Smooth muscle cell (in vitro differentiated cells): Measurements from ENCODE around the gene KLC1. TPM values are rescaled to one million over a fixed set of nuclear protein-coding genes. Genes with fewer than 3 reads are reported as not detected.
"Not testable (repeated sequence)": the region's sequence is repeated elsewhere in the genome, so short reads cannot be mapped to it uniquely, and the experiment has no call there.

ENCODE experiments used
- DNase-seq: peaks from one replicate; lab custom pipeline; 2025; ENCODE audit not compliant: unreplicated experiment; lab: John Stamatoyannopoulos, UW
- H2AFZ ChIP-seq: fragments of 200-600 bp; sonication (generic); 2 replicates; pipeline ENCODE4 v1.6.0; 2016; ENCODE audit warnings: antibody characterized with exemption, low read depth, mild to moderate bottlenecking
- H3F3A ChIP-seq: fragments of 200-600 bp; sonication (generic); 2 replicates; pipeline ENCODE4 v1.6.0; 2017; ENCODE audit warnings: antibody characterized with exemption, low read depth
- H3K27ac ChIP-seq: fragments of 200-600 bp; sonication (generic); 2 replicates; pipeline ENCODE4 v1.5.1; 2016; ENCODE audit warnings: low read depth, mild to moderate bottlenecking
- H3K27me3 ChIP-seq: fragments of 200-600 bp; sonication (generic); 2 replicates; pipeline ENCODE4 v1.6.1; 2016; ENCODE audit warnings: low read depth, mild to moderate bottlenecking
- H3K36me3 ChIP-seq: fragments of 200-600 bp; sonication (generic); 2 replicates; pipeline ENCODE4 v1.5.1; 2016; ENCODE audit warnings: low read depth
- H3K4me1 ChIP-seq: fragments of 200-600 bp; sonication (generic); 2 replicates; pipeline ENCODE4 v1.5.1; 2016; ENCODE audit warnings: low read depth
- H3K4me2 ChIP-seq: fragments of 200-600 bp; sonication (generic); 2 replicates; pipeline ENCODE4 v1.6.0; 2016; ENCODE audit warnings: mild to moderate bottlenecking
- H3K4me3 ChIP-seq: fragments of 200-600 bp; sonication (generic); 2 replicates; pipeline ENCODE4 v1.5.1; 2016; ENCODE audit warnings: mild to moderate bottlenecking
- H3K79me2 ChIP-seq: fragments of 200-600 bp; sonication (generic); 2 replicates; pipeline ENCODE4 v1.6.0; 2016; ENCODE audit warnings: low read depth, mild to moderate bottlenecking
- H3K9ac ChIP-seq: fragments of 200-600 bp; sonication (generic); 2 replicates; pipeline ENCODE4 v1.6.0; 2016; ENCODE audit warnings: low read depth
- H3K9me3 ChIP-seq: fragments of 200-600 bp; sonication (generic); replicated peaks from 2 replicates; pipeline ENCODE4 v1.5.1; 2016; ENCODE audit warnings: low read depth
- H4K20me1 ChIP-seq: fragments of 200-600 bp; sonication (generic); 2 replicates; pipeline ENCODE4 v1.6.0; 2016; ENCODE audit warnings: low read depth
- WGBS: methylation state at CpG from one replicate; pipeline ENCODE4 v1.1.7; 2016; ENCODE audit warnings: low lambda C conversion rate; 5-methylcytosine and 5-hydroxymethylcytosine counted together
- polyA plus RNA-seq: library from polyadenylated mRNA; unstranded; fragments of >200 nt; fragmentation: Nextera tagmentation; extraction: Ambion mirVana; gene quantifications from 2 replicates; pipeline ENCODE4 v1.2.1, GENCODE V29; 2016
- total RNA-seq: library from RNA; depleted of rRNA; stranded (reverse); fragments of >200 nt; gene quantifications from 2 replicates; pipeline ENCODE4 v1.2.3, GENCODE V29; 2014
- TF ChIP-seq, protein P1 (sequence below): fragments of 200-600 bp; sonication (generic); IDR thresholded peaks from 2 replicates; pipeline ENCODE4 v1.5.1; 2017; ENCODE audit warnings: borderline replicate concordance, mild to moderate bottlenecking, antibody characterized with exemption; ENCODE audit not compliant: insufficient read depth, poor library complexity, severe bottlenecking

KLC1 gene
- total and polyA plus RNA-seq, 2 experiments from 2014 or later = 167 to 224 TPM

DNA sequence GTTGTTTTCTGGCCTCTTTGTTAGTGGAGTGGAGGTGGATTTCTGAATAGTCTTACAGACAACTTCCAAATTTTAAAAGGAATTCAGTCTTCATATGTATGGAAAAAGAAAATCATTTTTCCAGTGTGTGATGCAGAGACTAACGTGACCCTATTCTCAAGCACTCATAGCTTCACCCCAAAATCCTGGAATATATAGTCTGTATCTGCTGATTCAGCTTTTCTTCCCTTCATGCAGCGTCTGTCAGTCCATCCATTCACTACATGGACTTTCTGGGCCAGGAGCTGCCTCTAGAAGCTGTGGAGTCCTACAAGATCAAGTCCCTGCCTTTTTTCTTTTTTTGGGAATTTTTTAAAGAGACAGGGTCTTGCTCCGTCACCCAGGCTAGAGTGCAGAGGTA is 23.8 kb downstream of the KLC1 start:
- no peak overlapping the region for H3K27ac ChIP-seq
- H4K20me1 ChIP-seq = peaks cover 100% of the 10 kb centered on the region
- WGBS = 94% methylated on average over 3 of the region's 3 CpGs

DNA sequence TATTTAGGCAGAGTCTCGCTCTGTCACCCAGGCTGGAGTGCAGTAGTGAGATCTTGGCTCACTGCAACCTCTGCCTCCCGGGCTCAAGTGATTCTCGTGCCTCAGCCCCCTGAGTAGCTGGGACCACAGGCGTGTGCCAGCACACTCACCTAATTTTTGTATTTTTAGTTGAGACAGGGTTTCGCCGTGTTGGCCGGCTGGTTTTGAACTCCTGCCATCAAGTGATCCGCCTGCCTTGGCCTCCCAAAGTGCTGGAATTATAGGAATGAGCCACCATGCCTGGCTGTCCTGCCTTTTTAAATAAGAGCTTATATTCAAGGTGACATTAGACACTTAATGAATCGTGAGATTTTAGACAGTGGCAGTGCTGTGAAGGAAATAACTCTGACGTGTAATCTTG is 24.3 kb downstream of the KLC1 start:
- H3K4me2 ChIP-seq, H3K9ac ChIP-seq, H3K4me1 ChIP-seq, H3K27me3 ChIP-seq, H3K36me3 ChIP-seq, H3F3A ChIP-seq, H3K27ac ChIP-seq, H3K4me3 ChIP-seq, H2AFZ ChIP-seq, H3K9me3 ChIP-seq, DNase-seq: not testable (repeated sequence)
- Histone ChIP-seq H3K79me2 (peaks cover 98% of the 10 kb centered on the region), H4K20me1 (peaks cover 100% of the 10 kb centered on the region)
- 95% methylated on average over 10 of the region's 10 CpGs for WGBS

More for the DNA sequence above, 23.8 kb downstream of the KLC1 start:
- H3K36me3 ChIP-seq = peaks cover 6% of the 10 kb centered on the region
- no peaks in the 10 kb centered on the region for H3K9me3 ChIP-seq
- no peaks in the 10 kb centered on the region for H3K4me1 ChIP-seq
- no peak overlapping the region for H2AFZ ChIP-seq
- peaks cover 5% of the 10 kb centered on the region for H3F3A ChIP-seq
- TF ChIP-seq, protein P1, sequence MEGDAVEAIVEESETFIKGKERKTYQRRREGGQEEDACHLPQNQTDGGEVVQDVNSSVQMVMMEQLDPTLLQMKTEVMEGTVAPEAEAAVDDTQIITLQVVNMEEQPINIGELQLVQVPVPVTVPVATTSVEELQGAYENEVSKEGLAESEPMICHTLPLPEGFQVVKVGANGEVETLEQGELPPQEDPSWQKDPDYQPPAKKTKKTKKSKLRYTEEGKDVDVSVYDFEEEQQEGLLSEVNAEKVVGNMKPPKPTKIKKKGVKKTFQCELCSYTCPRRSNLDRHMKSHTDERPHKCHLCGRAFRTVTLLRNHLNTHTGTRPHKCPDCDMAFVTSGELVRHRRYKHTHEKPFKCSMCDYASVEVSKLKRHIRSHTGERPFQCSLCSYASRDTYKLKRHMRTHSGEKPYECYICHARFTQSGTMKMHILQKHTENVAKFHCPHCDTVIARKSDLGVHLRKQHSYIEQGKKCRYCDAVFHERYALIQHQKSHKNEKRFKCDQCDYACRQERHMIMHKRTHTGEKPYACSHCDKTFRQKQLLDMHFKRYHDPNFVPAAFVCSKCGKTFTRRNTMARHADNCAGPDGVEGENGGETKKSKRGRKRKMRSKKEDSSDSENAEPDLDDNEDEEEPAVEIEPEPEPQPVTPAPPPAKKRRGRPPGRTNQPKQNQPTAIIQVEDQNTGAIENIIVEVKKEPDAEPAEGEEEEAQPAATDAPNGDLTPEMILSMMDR = no peak
- DNase-seq = no peak
- H3K27me3 ChIP-seq = no peaks in the 10 kb centered on the region
- no peak overlapping the region for H3K9ac ChIP-seq
- H3K79me2 ChIP-seq = peaks cover 99% of the 10 kb centered on the region
- H3K4me3 ChIP-seq = no peak overlapping the region
- H3K4me2 ChIP-seq = no peak overlapping the region

DNA sequence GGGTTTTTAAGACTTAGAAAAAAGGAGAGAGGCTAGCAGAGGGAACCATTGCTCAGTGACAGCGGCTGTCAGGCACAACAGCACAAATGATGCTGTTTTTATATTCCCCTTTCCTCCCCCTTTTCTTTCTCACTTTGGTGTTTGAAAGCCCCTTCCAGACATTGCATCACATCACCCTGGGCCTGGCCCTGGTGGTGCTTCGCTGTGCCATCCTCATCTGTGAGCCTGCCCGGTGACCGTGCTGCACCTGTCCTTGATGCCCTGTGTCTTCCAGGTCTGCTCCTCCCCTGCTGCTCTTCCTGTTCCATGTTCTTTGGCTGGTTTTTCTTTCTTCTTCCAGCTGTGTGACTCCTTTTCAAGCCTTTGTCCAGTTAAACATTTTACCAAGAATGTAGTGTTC is 24.8 kb downstream of the KLC1 start:
- TF ChIP-seq, protein P1 = no peak
- no peak overlapping the region for H3K9ac ChIP-seq
- H3K27me3 ChIP-seq = no peaks in the 10 kb centered on the region
- H2AFZ ChIP-seq = no peak overlapping the region
- H3K4me2 ChIP-seq = no peak overlapping the region
- 96% methylated on average over 4 of the region's 4 CpGs for WGBS
- H3K4me3 ChIP-seq = no peak overlapping the region
- H3K4me1 ChIP-seq = no peaks in the 10 kb centered on the region
- H3K36me3 ChIP-seq = peaks cover 6% of the 10 kb centered on the region
- H3K9me3 ChIP-seq = no peaks in the 10 kb centered on the region
- peak overlapping the region; percentile 12 for H3K27ac ChIP-seq
- H3F3A ChIP-seq = peaks cover 5% of the 10 kb centered on the region
- no peak for DNase-seq
- peaks cover 100% of the 10 kb centered on the region for H4K20me1 ChIP-seq
- peaks cover 97% of the 10 kb centered on the region for H3K79me2 ChIP-seq

DNA sequence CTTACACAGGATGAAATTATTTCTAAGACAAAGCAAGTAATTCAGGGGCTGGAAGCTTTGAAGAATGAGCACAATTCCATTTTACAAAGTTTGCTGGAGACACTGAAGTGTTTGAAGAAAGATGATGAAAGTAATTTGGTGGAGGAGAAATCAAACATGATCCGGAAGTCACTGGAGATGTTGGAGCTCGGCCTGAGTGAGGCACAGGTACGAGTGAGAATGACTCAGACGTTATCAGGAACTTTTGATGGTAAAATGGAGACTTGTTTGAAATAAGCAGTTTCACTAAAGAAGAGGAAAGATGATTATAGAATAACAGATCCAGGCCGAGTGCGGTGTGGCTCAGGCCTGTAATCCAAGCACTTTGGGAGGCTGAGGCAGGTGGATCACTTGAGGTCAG is 25.6 kb downstream of the KLC1 start:
- WGBS = 96% methylated on average over 6 of the region's 6 CpGs
- Histone ChIP-seq H3K9me3 (no peaks in the 10 kb centered on the region), H3K36me3 (peaks cover 6% of the 10 kb centered on the region), H3K79me2 (peaks cover 97% of the 10 kb centered on the region), H3K4me3 (no peak overlapping the region), H2AFZ (no peak overlapping the region), H3K9ac (no peak overlapping the region), H3F3A (peaks cover 5% of the 10 kb centered on the region), H3K27ac (no peak overlapping the region), H3K4me2 (no peak overlapping the region), H3K27me3 (no peaks in the 10 kb centered on the region), H4K20me1 (peaks cover 100% of the 10 kb centered on the region), H3K4me1 (no peaks in the 10 kb centered on the region)
- TF ChIP-seq, protein P1 = no peak
- no peak for DNase-seq
